Measurements from ENCODE around the gene AXL.

The AXL gene

DNA sequence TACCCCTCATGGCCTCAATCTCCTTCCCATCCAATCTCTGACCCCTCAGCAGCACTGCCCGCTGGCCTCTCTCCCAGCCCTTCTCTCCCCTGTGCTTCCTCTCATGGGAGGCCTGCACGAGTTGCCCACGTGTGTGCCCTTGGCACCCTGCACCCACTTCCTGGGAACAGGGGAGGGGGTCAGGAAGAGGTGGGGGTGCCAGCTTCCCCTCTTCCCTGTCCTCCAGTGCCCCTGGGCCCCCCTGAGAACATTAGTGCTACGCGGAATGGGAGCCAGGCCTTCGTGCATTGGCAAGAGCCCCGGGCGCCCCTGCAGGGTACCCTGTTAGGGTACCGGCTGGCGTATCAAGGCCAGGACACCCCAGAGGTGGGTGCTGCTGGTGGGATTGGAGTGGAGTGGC is 19.2 kb downstream of the AXL start:
- no peak for DNase-seq

DNA sequence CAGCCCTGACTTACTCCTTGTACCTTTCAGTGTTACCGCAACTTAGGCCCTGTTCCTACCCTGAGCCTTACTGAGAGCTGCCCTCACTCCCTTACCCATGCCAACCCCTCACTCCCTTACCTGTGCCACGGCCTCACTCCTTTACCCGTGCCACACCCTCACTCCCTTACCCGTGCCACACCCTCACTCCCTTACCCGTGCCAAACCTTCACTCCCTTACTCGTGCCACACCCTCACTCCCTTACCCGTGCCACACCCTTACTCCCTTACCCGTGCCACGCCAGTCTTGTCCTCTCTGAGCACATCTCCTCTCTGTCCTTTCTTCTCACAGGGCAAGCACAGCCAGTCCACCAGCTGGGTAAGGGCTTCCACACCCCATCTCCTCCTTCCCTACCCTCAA is 20.3 kb downstream of the AXL start:
- DNase-seq = no peak

DNA sequence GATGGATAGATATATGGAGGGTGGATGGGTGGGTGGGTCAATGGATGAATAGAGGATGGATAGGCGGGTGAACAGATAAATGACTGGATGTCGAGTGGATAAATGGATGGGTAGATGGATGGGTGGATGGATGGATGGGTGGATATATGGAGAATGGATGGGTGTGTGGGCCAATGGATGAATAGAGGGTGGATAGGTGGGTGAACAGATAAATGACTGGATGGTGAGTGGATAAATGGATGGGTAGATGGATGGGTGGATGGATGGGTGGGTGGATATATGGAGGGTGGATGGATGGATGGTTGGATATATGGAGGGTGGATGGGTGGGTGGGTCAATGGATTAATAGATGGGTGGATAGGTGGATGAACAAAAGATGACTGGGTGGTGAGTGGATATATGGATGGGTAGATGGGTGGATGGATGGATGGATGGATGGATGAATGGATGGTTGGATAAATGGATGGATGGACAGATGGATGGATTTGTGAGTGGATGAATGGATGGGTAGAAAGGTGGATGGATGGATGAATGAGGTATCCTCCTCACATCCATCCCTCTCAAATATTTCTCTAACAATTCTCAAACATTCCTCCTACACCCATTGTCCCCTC is 21.0 kb downstream of the AXL start:
- DNase-seq = no peak

DNA sequence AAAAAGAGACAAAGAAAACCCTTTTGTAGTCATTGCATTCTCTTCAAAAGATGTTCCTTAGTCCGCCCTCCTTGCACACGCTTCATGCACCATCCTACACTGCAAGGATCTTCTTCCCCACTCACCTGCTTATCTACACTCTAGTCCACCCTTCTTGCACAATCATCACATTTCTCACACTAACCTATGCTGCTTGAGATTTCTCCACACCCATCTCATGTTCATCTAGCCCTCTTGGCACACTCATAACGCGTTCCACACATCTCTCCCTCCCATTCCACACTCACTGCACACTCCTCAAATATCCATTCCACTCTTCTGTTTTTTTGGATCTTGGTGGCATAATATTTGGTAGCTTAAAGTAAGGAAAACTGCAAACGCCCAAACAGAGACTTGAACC is 22.8 kb downstream of the AXL start:
- no peak for DNase-seq

DNA sequence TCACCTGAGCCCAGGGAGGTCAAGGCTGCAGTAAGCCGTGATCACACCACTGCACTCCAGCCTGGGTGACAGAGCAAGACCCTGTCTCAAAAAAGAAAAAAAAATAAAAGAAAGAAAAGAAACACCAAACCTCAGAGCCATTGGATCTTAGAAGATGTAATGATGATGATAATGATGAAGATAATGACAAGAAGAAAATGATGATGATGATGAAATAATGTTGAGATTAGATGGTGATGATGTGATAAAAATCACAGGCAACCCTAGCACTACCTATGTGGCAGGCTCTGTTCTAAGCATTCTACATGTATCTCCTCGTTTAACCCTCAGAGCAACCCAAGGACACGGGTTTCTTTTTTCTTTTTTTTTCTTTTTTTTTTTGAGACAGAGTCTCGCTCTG is 25.1 kb downstream of the AXL start:
- no peak for DNase-seq

DNA sequence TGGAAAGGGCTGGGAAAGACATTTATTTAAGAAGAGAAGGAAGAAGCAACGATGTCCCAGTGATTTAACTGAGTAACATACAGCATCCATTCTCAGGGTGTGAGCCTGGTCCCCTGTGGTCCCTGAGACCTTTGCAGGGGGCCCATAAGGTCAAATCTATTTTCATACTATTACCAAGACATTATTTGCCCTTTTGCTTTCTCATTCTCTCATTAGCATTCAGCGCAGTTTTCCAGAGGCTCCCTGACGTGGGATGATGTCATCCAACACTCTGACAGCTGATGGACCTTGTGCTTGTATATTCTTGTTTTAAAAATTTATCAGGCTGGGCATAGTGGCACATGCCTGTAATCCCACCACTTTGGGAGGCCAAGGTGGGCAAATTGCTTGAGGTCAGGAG is 26.8 kb downstream of the AXL start:
- no peak for DNase-seq

DNA sequence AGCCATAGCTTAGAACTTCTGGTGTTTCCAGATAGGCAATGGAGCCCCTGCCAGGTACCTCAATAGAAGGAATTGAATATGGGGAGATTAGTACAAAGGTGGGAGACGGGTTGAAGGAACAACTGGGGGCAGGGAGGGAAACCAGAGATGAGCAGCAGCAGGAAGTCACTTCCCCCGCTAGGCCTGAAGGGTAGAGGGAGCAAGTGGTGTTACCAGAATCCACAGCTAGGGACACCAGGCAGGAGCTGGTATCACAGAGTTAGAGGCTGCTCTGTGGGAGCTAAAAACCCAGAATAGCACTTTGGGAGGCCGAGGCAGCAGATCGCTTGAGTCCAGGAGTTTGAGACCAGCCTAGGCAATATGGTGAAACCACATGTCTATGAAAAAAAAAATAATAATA is 29.9 kb downstream of the AXL start:
- no peak for DNase-seq

DNA sequence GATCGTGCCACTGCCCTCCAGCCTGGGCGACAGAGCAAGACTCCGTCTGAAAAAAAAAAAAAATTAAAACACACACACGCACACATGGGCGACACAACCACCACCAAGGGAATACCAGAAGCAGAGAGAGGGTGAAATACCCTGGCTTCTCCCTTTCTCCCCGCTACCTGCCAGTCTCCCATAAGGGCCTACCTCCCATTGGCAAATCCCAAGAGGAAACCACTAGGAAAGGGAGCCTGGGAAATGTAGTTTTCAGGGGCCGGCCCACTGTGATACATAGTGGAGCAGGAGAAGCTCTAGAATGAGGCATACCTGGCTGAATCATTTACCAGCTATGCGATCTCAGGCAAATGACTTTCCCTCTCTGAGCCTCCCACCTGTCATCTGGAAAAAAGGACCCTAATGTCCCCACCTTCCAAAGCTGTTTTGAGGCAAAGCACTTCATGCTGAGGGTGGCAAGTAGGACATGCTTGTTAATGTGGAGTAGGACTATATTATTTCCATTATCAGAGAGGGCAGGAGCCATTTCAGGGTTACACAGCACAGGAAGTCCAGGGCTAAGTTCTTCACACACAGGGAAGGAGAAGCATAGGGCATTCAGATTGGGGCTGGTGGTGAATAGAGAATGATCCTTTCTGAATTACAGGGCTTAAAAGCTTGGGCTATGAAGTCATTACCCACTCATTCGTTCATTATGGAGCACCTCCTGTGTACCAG is 30.8 kb downstream of the AXL start:
- DNase-seq = no peak

DNA sequence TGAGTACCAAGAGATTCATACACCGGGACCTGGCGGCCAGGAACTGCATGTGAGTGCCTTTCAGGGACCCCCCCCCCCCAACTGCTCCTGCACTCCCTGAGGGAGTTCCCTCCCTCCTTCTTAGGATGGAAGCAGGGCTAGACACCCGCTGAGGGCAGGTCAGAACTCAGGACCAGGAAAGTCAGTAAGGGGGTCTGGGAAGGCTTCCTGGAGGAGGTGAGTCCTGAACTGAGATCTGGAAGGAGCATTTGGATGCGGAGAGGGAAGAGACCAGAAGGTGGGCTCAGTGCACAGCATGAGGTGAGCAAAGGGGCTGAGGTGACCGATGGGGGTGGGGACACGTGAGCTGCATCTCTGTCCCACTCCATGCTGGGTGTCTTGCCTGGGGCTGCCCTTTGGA is 34.6 kb downstream of the AXL start:
- DNase-seq = no peak

DNA sequence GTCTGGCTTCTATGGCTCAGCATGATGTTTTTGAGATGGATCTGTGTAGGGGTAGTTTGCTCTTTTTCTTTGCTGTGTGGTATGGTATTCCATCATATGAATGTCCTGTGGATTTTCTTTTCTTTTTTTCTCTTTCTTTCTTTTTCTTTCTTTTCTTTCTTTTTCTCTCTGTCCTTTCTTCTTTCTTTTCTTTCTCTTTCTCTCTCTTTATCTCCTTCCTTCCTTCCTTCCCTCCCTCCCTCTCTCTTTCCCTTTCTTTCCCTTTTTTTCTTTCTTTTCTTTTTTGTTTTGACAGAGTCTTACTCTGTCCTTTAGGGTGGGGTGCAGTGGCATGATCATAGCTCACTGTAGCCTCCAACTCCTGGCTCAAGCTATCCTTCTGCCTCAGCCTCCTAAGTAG is 36.1 kb downstream of the AXL start:
- DNase-seq = no peak

DNA sequence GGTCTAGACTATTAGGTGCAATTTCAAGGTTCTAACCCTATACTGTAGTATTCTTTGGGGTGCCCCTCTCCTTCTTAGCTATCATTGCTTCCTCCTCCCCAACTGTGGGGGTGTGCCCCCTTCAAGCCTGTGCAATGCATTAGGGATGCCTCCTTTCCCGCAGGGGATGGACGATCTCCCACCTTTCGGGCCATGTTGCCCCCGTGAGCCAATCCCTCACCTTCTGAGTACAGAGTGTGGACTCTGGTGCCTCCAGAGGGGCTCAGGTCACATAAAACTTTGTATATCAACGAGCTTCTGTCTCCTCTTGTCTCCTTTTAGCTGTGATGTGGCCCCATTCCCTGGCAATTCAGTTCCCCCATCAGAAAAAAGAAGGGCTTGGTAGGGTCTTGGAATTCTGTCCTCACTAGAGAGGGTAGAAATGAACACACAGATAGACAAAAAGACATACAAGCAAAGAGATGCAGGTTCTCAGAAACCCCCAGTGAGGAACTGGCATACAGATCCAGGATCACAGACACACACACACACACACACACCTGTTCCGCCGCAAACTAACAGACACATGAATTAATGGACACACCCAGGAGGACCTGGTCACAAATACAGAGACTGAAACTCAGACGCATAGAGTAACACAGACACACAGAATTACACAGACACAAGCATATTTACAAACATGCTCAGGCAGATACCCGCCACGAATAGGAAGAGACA is 42.6 kb downstream of the AXL start:
- DNase-seq = no peak

DNA sequence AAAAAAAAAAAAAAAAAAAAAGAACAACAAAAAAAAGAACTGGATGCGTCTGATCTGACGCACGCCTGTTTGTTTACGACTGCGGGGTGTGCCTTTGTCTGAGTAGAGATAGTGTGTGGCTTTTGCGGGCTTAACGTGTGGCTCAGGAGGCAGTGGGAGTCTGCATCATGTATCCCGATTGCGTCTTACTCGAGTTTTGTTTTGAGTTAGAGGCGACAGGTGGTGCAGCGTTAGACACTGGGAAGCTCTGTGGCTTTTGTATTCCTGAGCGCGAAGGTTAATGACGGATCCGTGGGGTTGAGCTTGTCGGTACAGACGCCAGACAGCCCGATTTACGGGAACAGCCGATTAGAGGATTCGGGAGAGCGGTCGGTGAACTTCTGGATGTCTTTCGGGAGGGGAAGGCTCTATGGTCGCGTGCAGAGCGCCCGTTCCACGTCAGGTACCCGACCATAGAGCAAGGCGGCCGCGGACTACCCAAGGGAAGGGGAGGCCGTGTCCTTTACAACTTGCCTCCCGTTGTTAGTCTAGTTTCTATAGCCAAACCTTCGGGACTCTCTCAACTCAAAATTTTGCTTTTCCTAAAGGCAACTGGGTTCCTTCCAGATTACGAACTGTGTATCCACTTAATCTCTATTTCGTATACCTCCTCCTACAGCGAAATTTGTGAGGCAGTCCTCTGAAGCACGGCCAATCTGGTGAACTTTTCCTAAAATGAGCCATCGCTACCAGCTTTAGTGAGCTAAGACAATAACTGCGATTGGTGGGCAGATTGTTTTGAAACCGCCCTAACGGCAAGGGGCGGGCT is 44.2 kb downstream of the AXL start:
- DNase-seq = peak; percentile 88 to 94

DNA sequence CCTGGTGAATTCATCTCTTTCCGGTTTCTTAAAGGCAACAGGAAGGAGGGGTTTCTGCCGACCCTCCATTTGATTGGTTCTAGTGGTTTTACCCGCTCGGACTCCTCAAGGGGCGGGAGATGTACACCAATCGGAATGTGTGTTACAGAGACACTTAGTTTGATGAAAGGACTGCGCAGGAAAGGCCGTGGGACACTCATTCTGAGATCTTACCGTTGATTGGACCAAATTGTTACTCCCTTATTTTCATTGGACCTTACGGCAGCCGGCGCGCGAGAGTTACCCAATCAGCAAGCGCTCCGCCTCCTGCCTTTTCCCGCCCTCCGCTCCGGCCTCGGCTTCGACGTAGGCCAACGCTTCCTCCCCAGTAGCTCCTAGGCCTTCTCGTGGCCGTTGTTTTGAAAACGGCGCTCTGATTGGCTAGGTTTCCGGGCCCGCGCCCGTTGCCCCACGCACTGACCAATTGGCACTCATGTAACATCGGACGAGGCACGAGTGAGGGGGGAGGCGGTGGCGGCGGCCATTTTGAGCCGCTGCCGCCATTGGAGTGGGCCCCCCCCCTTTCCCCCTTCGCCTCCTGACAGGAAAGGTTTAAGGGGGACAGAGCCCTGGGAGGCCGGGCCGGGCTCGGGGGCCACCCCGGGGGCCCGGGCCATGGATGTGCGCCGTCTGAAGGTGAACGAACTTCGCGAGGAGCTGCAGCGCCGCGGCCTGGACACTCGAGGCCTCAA is 45.0 kb downstream of the AXL start, which contains the start of gene HNRNPUL1:
Gene HNRNPUL1, plus strand, starts transcription at position 523 of the 731 bp plus-strand sequence. Its CDS starts 132 bp downstream, at position 655.
- DNase-seq = peak; percentile 99 to 100

DNA sequence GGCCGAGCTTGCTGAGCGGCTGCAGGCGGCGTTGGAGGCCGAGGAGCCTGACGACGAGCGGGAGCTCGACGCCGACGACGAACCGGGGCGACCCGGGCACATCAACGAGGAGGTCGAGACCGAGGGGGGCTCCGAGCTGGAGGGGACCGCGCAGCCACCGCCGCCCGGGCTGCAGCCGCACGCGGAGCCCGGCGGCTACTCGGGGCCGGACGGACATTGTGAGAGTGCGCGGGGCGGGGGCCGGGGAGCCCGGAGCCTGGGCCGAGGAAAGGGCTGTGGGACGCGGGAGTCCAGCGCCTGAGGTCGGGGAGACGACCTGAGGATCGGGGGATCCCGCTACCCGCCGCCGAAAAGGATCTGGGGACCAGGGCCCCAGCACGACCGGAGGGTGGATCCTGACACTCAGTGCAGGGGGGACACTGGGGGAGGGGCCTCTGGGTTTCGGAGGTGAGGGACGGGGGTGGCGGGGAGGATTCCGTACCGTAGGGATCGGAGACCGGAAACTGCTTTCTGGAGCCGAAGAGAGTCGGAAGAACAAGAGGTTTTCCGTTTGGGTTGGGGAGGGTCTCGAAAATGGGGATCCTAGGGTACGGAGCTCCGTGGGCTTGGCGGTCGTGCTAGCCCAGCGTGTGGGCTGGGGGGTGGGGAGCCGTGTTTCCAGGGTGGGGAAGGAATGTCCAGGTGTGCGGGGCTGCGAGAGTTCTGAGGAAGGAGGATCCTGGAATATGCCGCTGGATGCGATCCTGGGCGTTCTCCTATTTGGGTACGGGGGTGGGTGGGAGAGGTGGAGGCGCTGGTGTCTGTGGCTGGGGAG is 45.8 kb downstream of the AXL start:
- DNase-seq = peak; percentile 45 to 52

DNA sequence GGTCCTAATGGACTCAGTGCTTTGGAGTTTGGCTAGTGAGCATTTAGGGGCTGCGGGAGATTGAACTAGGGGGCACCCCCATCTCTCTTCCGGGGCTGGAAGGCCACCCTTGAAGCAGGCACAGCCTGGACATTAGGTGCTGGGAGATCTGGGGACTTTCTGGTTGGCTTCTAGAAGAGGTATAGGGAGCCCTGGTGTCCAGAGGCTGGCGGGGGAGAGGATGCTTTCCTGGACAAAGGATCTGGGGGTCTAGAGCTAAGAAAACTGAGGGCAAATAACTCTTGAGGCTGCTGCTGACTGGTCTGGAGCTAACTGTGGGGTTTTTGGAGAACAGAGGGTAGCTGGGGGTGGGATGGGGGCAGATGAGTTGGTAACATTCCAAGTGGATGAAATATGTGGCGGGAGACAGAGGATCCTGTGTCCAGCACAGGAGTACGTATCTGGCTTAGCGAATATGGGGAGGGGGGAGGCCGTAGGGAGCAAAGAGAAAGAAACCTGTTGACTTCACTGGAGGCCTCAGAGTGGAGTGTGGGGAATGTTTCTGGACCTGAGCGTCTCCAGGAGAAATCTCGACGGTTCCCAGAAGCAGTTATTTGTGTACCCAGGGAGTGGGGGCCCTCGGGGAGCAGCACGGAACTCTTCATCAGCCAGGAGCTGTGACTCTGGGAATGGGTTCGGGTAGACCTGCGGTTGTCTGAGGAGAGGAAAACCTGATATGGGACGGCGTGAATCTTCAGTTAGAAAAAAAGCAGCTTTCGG is 46.6 kb downstream of the AXL start:
- peak in 1 of 2 donors; percentile 5 for DNase-seq

DNA sequence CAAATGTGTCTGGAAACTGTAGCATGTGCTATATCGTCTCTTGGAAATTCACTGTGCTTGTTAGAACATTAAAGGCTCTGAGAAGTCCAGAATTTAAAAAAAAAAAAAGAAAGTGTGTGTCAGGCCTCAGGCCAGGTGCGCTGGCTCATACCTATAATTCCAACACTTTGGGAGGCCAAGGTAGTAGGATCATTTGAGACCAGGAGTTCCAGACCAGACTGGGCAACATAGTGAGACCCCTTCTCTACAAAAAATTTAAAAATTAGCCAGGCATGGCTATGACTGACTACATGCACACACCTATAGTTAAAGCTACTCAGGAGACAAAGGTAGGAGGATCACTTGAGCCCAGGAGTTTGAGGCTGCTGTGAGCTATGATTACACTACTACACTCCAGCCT is 50.0 kb downstream of the AXL start:
- no peak for DNase-seq

DNA sequence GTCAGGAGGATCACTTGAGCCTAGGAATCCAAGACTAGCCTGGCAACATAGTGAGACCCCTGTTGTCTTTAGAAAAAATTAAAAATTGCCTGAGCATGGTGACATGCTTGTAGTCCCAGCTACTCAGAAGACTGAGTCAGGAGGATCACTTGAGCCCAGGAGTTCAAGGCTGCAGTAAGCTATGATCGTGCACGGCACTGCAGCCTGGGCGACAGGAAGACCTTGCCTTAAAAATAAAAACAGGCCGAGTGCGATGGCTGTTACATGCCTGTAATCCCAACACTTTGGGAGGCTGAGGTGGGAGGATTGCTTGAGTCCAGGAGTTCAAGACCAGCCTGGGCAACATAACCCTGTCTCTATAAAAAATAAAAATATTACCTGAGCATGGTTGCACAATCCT is 50.5 kb downstream of the AXL start:
- DNase-seq = no peak

DNA sequence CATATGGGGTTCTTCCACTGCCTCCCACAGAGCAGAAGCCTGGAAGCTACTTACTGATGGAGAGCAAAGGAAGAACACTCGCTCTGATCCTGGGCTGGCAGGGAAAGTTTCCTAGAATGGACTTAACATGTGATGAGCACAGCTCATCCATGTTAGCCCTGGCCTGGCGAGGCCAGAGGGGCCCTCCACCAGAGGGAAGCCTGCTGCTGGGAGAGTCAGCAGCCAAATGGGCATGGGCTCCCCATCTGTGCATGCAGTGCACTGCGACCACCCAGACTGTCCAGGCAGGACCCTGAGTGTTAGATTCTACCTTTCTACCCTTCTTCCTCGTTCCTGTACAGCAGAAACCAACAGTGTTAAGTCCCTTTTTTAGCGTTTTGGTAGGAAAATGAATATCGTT is 54.1 kb downstream of the AXL start:
- DNase-seq = no peak

DNA sequence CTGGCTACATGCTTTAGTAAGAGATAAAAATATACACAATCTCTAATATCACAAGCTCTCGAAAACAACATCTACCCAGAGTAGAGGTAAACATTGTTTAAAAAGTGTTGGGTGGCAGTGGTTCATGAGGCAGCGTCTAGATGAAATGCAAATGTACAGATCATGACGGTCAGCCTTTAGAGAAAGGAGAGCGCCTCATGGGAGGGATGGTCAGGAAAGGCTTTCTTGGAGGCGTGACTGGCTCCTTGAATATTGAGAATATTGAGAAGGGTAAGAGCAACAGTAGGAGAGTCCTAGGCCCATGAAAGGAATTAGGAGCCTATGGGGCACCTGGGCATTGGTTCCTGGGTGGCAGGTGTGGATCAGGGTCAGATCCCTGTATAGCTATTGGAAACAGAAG is 55.8 kb downstream of the AXL start:
- DNase-seq = no peak

DNA sequence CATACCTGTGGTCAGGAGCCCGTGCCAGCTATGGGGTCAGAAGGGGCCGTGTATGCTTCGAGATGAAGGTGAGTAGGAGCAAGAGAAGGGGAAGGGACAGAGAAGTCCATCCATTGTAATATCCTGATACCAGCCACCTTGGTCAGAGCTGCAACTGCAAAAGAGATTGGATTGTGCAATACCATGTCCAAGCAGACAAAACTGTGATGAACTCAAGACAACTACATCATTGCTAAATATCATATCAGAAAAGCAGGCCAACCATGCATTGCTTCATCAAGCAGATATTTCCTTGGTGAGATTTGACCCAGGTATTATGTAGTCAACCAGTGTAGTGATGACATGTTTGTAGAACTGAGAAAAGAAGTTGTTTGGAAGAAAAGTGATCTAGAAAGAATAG is 57.2 kb downstream of the AXL start:
- no peak for DNase-seq

DNA sequence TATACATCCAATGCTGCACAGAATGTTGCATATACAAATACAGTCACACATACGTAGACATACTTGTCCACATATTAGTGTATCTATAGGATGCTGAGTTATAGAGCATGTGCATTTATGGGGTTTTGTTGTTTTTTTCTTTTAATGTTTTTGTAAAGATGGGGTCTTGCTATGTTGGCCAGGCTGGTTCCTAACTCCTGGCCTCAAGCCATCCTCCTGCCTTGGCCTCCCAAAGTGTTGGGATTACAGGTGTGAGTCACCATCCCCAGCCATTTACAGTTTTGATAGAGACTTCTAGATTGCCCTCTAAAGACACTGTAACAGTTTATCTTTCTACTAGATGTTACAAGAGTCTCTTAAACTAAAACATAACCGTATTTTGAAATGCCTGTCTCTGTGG is 59.5 kb downstream of the AXL start:
- no peak for DNase-seq
